Neural cell (in vitro differentiated cells): ENCODE data around the gene JMY.

Experiments used
- EZH2 ChIP-seq: fragments of 200-600, 300-800 bp; shearing (Covaris generic), sonication (generic); IDR thresholded peaks from 2 replicates; pipeline ENCODE4 v1.6.1; 2014; ENCODE audit warnings: antibody characterized with exemption, low read length, borderline replicate concordance, mild to moderate bottlenecking; ENCODE audit not compliant: insufficient read depth, poor library complexity, severe bottlenecking
- POLR2AphosphoS5 ChIP-seq: IDR thresholded peaks from 2 replicates; pipeline ENCODE4 v1.6.1; 2012
- RAD21 ChIP-seq: fragments of 450-650 bp; conservative IDR thresholded peaks from 2 replicates; pipeline ENCODE4 v1.6.1; 2014; ENCODE audit warnings: antibody characterized with exemption, mild to moderate bottlenecking, moderate library complexity
- SMC3 ChIP-seq: fragments of 450-650 bp; conservative IDR thresholded peaks from 2 replicates; pipeline ENCODE4 v1.6.1; 2014; ENCODE audit warnings: antibody characterized with exemption, mild to moderate bottlenecking, moderate library complexity; ENCODE audit not compliant: poor library complexity
- TAF1 ChIP-seq: IDR thresholded peaks from 2 replicates; pipeline ENCODE4 v1.6.1; 2012; ENCODE audit warnings: low read depth
- TF ChIP-seq, protein P1 (sequence below): fragments of 450-650 bp; IDR thresholded peaks from 2 replicates; pipeline ENCODE4 v1.5.1; 2014; ENCODE audit warnings: antibody characterized with exemption, mild to moderate bottlenecking, moderate library complexity; ENCODE audit not compliant: poor library complexity, severe bottlenecking
- TF ChIP-seq, protein P2 (sequence below): IDR thresholded peaks from 2 replicates; pipeline ENCODE4 v1.6.1; 2012; ENCODE audit warnings: borderline replicate concordance

DNA sequence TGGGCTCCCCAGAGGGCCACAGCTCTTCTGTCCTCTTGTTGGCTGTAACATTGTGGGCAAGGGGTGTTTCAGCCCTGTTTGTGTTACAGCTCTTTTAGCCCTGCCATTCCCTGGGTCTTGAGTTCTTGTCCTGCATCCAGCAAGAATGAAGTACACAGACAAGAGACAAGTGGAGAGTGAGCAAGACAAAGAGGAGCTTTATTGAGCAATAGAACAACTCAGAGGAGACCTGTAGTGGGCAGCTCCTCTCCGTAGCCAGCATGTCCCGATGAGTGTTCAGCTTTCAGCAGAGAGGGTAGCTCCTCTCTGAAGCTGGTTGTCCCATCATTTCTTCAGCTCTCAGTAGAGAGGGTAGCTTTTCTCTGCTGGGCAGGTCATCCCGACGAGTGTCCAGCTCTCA is 22.9 kb downstream of the JMY start:
- no peak for TF ChIP-seq EZH2
- TF ChIP-seq, protein P1, sequence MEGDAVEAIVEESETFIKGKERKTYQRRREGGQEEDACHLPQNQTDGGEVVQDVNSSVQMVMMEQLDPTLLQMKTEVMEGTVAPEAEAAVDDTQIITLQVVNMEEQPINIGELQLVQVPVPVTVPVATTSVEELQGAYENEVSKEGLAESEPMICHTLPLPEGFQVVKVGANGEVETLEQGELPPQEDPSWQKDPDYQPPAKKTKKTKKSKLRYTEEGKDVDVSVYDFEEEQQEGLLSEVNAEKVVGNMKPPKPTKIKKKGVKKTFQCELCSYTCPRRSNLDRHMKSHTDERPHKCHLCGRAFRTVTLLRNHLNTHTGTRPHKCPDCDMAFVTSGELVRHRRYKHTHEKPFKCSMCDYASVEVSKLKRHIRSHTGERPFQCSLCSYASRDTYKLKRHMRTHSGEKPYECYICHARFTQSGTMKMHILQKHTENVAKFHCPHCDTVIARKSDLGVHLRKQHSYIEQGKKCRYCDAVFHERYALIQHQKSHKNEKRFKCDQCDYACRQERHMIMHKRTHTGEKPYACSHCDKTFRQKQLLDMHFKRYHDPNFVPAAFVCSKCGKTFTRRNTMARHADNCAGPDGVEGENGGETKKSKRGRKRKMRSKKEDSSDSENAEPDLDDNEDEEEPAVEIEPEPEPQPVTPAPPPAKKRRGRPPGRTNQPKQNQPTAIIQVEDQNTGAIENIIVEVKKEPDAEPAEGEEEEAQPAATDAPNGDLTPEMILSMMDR, result no peak
- TF ChIP-seq SMC3, result no peak
- TF ChIP-seq POLR2AphosphoS5, result no peak
- no peak for TF ChIP-seq TAF1
- TF ChIP-seq, protein P2, sequence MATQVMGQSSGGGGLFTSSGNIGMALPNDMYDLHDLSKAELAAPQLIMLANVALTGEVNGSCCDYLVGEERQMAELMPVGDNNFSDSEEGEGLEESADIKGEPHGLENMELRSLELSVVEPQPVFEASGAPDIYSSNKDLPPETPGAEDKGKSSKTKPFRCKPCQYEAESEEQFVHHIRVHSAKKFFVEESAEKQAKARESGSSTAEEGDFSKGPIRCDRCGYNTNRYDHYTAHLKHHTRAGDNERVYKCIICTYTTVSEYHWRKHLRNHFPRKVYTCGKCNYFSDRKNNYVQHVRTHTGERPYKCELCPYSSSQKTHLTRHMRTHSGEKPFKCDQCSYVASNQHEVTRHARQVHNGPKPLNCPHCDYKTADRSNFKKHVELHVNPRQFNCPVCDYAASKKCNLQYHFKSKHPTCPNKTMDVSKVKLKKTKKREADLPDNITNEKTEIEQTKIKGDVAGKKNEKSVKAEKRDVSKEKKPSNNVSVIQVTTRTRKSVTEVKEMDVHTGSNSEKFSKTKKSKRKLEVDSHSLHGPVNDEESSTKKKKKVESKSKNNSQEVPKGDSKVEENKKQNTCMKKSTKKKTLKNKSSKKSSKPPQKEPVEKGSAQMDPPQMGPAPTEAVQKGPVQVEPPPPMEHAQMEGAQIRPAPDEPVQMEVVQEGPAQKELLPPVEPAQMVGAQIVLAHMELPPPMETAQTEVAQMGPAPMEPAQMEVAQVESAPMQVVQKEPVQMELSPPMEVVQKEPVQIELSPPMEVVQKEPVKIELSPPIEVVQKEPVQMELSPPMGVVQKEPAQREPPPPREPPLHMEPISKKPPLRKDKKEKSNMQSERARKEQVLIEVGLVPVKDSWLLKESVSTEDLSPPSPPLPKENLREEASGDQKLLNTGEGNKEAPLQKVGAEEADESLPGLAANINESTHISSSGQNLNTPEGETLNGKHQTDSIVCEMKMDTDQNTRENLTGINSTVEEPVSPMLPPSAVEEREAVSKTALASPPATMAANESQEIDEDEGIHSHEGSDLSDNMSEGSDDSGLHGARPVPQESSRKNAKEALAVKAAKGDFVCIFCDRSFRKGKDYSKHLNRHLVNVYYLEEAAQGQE, result no peak
- no peak for TF ChIP-seq RAD21
